SK-N-SH (cell line): ENCODE measurements around the gene NEMP1. TPM values are rescaled to one million over a fixed set of nuclear protein-coding genes. Genes with fewer than 3 reads are reported as not detected.

ENCODE experiments used
- CTCF ChIA-PET: fragments of 300-600, 350-600 bp; formaldehyde crosslinking; extraction: SDS; loops from one replicate; lab custom pipeline; 2021; lab: Yijun Ruan, JAX
- POLR2A ChIA-PET: fragments of 350-600 bp; sonication (Branson Sonifier 250); formaldehyde crosslinking; extraction: SDS; loops from one replicate; lab custom pipeline; 2020; ENCODE audit warnings: antibody characterized with exemption, inconsistent platforms; lab: Yijun Ruan, JAX
- DNase-seq: peaks from one replicate; pipeline ENCODE4 v3.0.0; 2012
- H2AFZ ChIP-seq: fragments of 200-600 bp; sonication (generic); 2 replicates; pipeline ENCODE4 v1.8.1; 2016; ENCODE audit warnings: antibody characterized with exemption, mild to moderate bottlenecking, low read depth
- H3F3A ChIP-seq: fragments of 200-600 bp; sonication (generic); replicated peaks from 2 replicates; pipeline ENCODE3; 2016; ENCODE audit warnings: antibody characterized with exemption, mild to moderate bottlenecking; ENCODE audit not compliant: insufficient read depth
- H3K27ac ChIP-seq, 2 experiments: fragments of 200-500 bp in 1 of 2; fragments of 200-600 bp in 1 of 2; sonication (Bioruptor generic) in 1 of 2; sonication (generic), shearing (Covaris generic) in 1 of 2; 2 replicates each; pipeline versions ENCODE4 v1.5.1 to v1.6.1; 2014 to 2016; ENCODE audit warnings: low read depth in 2 of 2, inconsistent platforms in 1 of 2, low read length in 1 of 2, mild to moderate bottlenecking in 1 of 2, mixed read lengths in 1 of 2
- H3K27me3 ChIP-seq: fragments of 200-600 bp; sonication (generic), shearing (Covaris generic); 2 replicates; pipeline ENCODE4 v1.6.1; 2016; ENCODE audit warnings: mixed run types; ENCODE audit not compliant: insufficient read depth
- H3K36me3 ChIP-seq, 2 experiments: fragments of 200-500 bp in 1 of 2; fragments of 200-600 bp in 1 of 2; sonication (Bioruptor generic) in 1 of 2; sonication (generic) in 1 of 2; replicated peaks in 1 of 2; 2 replicates each; pipeline versions ENCODE3 to v1.5.1; 2014 to 2016; ENCODE audit warnings: low read length in 1 of 2, mild to moderate bottlenecking in 1 of 2; ENCODE audit not compliant: insufficient read depth in 2 of 2, control insufficient read depth in 1 of 2
- H3K4me1 ChIP-seq, 2 experiments: fragments of 200-500 bp in 1 of 2; fragments of 200-600 bp in 1 of 2; sonication (Bioruptor generic) in 1 of 2; sonication (generic), shearing (Covaris generic) in 1 of 2; 2 replicates each; pipeline versions ENCODE4 v1.5.1 to v1.6.1; 2014 to 2016; ENCODE audit warnings: low read depth in 1 of 2, low read length in 1 of 2, mixed run types in 1 of 2; ENCODE audit not compliant: insufficient read depth in 2 of 2, control insufficient read depth in 1 of 2
- H3K4me2 ChIP-seq: fragments of 200-600 bp; sonication (generic), shearing (Covaris generic); 2 replicates; pipeline ENCODE4 v1.6.1; 2017; ENCODE audit warnings: mixed run types
- H3K4me3 ChIP-seq, 2 experiments: fragments of 200-500 bp in 1 of 2; fragments of 200-600 bp in 1 of 2; sonication (Bioruptor generic) in 1 of 2; sonication (generic), shearing (Covaris generic) in 1 of 2; 2 replicates each; pipeline versions ENCODE4 v1.5.1 to v1.8.1; 2014 to 2016; ENCODE audit warnings: low read depth in 2 of 2, inconsistent platforms in 1 of 2, low read length in 1 of 2, mild to moderate bottlenecking in 1 of 2, mixed read lengths in 1 of 2, moderate library complexity in 1 of 2
- H3K79me2 ChIP-seq: fragments of 200-600 bp; sonication (generic); 2 replicates; pipeline ENCODE4 v1.8.1; 2017; ENCODE audit warnings: mild to moderate bottlenecking; ENCODE audit not compliant: insufficient read depth
- H3K9ac ChIP-seq: fragments of 200-600 bp; sonication (generic); 2 replicates; pipeline ENCODE4 v1.6.1; 2017; ENCODE audit warnings: mixed run types
- H3K9me2 ChIP-seq: fragments of 200-600 bp; sonication (generic); 2 replicates; pipeline ENCODE4 v1.6.1; 2017; ENCODE audit warnings: mixed run types
- H3K9me3 ChIP-seq: fragments of 200-600 bp; sonication (generic); 2 replicates; pipeline ENCODE4 v1.6.1; 2017; ENCODE audit warnings: mixed run types, mild to moderate bottlenecking, moderate library complexity
- H4K20me1 ChIP-seq: fragments of 200-600 bp; sonication (generic); 2 replicates; pipeline ENCODE4 v1.6.1; 2017; ENCODE audit warnings: mild to moderate bottlenecking, mixed run types; ENCODE audit not compliant: insufficient read depth
- CHD2 ChIP-seq: fragments of 150-350 bp; IDR thresholded peaks from 2 replicates; pipeline ENCODE4 v1.6.1; 2018; ENCODE audit warnings: low read length; ENCODE audit not compliant: partially characterized antibody
- EZH2phosphoT487 ChIP-seq: fragments of 200-600 bp; sonication (generic); IDR thresholded peaks from 2 replicates; pipeline ENCODE4 v1.6.1; 2017; ENCODE audit warnings: low read depth, mixed run types, mild to moderate bottlenecking, antibody characterized with exemption, moderate library complexity, borderline replicate concordance
- FOSL2 ChIP-seq: IDR thresholded peaks from 2 replicates; pipeline ENCODE4 v1.4.0; 2012; ENCODE audit warnings: low read depth, mild to moderate bottlenecking, moderate library complexity, borderline replicate concordance
- IRF3 ChIP-seq: fragments of 150-350 bp; IDR thresholded peaks from 2 replicates; pipeline ENCODE4 v1.6.1; 2016; ENCODE audit warnings: mild to moderate bottlenecking, low read depth, low read length
- RFX5 ChIP-seq: IDR thresholded peaks from 2 replicates; pipeline ENCODE4 v1.6.1; 2012; ENCODE audit warnings: mild to moderate bottlenecking, improper control_type of control experiment, low read length
- WGBS: methylation state at CpG from one replicate; pipeline ENCODE4 v1.1.6; 2017; ENCODE audit warnings: low lambda C conversion rate; 5-methylcytosine and 5-hydroxymethylcytosine counted together
- polyA plus RNA-seq, 3 experiments: library from polyadenylated mRNA; depleted of rRNA; stranded (reverse); fragments of >200 nt; gene quantifications; 2 replicates each; pipeline ENCODE4 v1.2.3, GENCODE V29; 2012
- TF ChIP-seq, protein P1 (sequence below): IDR thresholded peaks from 2 replicates; pipeline ENCODE4 v1.6.1; 2012; ENCODE audit warnings: mild to moderate bottlenecking, low read depth, low read length, moderate library complexity
- TF ChIP-seq, protein P2 (sequence below): IDR thresholded peaks from 2 replicates; pipeline ENCODE4 v1.4.0; 2012; ENCODE audit warnings: low read depth

The NEMP1 gene
- polyA plus RNA-seq, 1 of the 3 experiments (the other 2 are of a cell fraction): 6.2 TPM

GRCh38 chr12:57008178-57008577 lies 70.4 kb downstream of the NEMP1 start (continued):
- TF ChIP-seq, protein P1, sequence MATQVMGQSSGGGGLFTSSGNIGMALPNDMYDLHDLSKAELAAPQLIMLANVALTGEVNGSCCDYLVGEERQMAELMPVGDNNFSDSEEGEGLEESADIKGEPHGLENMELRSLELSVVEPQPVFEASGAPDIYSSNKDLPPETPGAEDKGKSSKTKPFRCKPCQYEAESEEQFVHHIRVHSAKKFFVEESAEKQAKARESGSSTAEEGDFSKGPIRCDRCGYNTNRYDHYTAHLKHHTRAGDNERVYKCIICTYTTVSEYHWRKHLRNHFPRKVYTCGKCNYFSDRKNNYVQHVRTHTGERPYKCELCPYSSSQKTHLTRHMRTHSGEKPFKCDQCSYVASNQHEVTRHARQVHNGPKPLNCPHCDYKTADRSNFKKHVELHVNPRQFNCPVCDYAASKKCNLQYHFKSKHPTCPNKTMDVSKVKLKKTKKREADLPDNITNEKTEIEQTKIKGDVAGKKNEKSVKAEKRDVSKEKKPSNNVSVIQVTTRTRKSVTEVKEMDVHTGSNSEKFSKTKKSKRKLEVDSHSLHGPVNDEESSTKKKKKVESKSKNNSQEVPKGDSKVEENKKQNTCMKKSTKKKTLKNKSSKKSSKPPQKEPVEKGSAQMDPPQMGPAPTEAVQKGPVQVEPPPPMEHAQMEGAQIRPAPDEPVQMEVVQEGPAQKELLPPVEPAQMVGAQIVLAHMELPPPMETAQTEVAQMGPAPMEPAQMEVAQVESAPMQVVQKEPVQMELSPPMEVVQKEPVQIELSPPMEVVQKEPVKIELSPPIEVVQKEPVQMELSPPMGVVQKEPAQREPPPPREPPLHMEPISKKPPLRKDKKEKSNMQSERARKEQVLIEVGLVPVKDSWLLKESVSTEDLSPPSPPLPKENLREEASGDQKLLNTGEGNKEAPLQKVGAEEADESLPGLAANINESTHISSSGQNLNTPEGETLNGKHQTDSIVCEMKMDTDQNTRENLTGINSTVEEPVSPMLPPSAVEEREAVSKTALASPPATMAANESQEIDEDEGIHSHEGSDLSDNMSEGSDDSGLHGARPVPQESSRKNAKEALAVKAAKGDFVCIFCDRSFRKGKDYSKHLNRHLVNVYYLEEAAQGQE: no peak

DNA sequence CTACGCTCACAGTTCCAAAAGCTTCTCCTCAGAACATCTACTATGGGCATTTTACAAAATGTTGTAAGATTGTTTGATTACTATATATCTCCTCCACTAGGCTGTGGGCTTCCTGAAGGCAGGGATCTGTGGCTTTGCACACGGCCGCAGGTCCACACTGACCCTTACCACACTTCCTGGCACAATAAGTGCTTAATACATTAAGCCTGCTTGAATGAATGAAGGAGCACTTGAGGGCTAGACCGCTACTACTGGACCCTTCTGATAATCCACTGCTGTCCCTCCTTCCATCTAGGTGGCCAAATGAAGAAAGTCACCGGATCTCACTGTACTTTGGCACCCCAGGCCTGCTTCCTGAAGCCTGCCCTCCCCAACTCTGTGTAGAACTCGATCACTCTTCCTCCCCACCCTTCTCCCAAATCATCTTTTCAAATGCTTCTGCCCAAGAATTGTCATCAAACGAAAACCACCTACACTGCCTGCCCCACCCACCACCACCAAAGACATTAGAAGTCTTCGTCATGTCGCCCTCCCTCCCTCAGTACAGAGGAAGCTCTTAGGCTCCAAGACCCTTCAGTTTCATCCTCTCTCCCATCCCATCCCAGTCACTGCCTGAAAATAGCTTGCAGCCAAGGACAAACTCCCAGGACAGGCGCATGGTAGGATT lies 71.6 kb downstream of the NEMP1 start:
- peak overlapping the region; percentile 70 for H2AFZ ChIP-seq
- H3K79me2 ChIP-seq: peaks cover 23% of the 10 kb centered on the region
- no peaks in the 10 kb centered on the region for H3K9me3 ChIP-seq
- no peaks in the 10 kb centered on the region for H3K27me3 ChIP-seq
- 52% methylated on average over 10 of the region's 10 CpGs for WGBS
- H3F3A ChIP-seq: no peaks in the 10 kb centered on the region
- H3K9ac ChIP-seq: no peak overlapping the region
- H3K4me1 ChIP-seq: peaks cover 6 to 14% of the 10 kb centered on the region in 2 experiments; a peak in 3 of 4 replicates
- peak overlapping the region in 1 of 2 experiments; percentile 22; a peak in 2 of 4 replicates for H3K4me3 ChIP-seq
- no peaks in the 10 kb centered on the region for H3K9me2 ChIP-seq
- TF ChIP-seq CHD2: no peak
- H3K27ac ChIP-seq: peak overlapping the region in 1 of 2 experiments; percentile 19; a peak in 1 of 4 replicates
- POLR2A ChIA-PET: no interaction called here
- DNase-seq: no peak
- 0 out of 2 replicates have a peak overlapping the region, but pooled peaks have one; percentile 29 for H3K4me2 ChIP-seq
- H3K36me3 ChIP-seq: peaks cover 9 to 28% of the 10 kb centered on the region in 2 experiments
- H4K20me1 ChIP-seq: peaks cover 4% of the 10 kb centered on the region
- CTCF ChIA-PET: interaction anchor here (0.6 to 15.0 kb wide), 19 partner anchors 10 to 259 kb away, joined by 3 to 257 read pairs (median 5); partner anchors contain the start of genes MYO1A, STAT6 and TAC3

- DNase-seq: peak; percentile 99
- ChIA-PET CTCF (interaction anchor here (0.6 to 15.0 kb wide), 31 partner anchors 10 to 892 kb away, joined by 3 to 257 read pairs (median 4); partner anchors contain the start of genes HSD17B6, MYO1A, STAT6 and TAC3), POLR2A (interaction anchor here (1.2 kb wide), 1 partner anchor 375 kb away, joined by 3 read pairs; no protein-coding TSS in a partner anchor)
- Histone ChIP-seq H2AFZ (peak within 1 kb of the TSS; percentile 79), H3K27ac (peak within 1 kb of the TSS; percentile 34 to 69; a peak in 2 of 4 replicates), H3K79me2 (peaks cover 28% of the 10 kb centered on the region), H4K20me1 (peaks cover 12% of the 10 kb centered on the region), H3K4me2 (peak within 1 kb of the TSS; percentile 94), H3K9me3 (no peaks in the 10 kb centered on the region), H3K9ac (peak within 1 kb of the TSS; percentile 91), H3K9me2 (no peaks in the 10 kb centered on the region), H3K36me3 (peaks cover 14 to 36% of the 10 kb centered on the region in 2 experiments), H3K4me1 (peaks cover 6 to 14% of the 10 kb centered on the region in 2 experiments; a peak in 3 of 4 replicates), H3K27me3 (no peaks in the 10 kb centered on the region), H3F3A (no peaks in the 10 kb centered on the region), H3K4me3 (peak within 1 kb of the TSS; percentile 89 to 100)
- 1% methylated on average over 9 of the region's 94 CpGs for WGBS
- TF ChIP-seq IRF3: no peak
- TF ChIP-seq EZH2phosphoT487: no peak
- TF ChIP-seq FOSL2: no peak
- no peak for TF ChIP-seq RFX5
- TF ChIP-seq, protein P2, sequence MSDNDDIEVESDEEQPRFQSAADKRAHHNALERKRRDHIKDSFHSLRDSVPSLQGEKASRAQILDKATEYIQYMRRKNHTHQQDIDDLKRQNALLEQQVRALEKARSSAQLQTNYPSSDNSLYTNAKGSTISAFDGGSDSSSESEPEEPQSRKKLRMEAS: no peak
- TF ChIP-seq, protein P1: no peak
Measured at GRCh38 chr12:57005980-57006808, 72.4 kb downstream of the NEMP1 start, which contains the start of gene ZBTB39. Gene ZBTB39 (minus strand): TSS chr12:57006546. CDS start chr12:57004917, 1,629 bp downstream.
